Measurements from ENCODE around the gene ZFP2.

ZFP2 gene

GRCh38 chr5:178965465-178966055 is 69.8 kb downstream of the ZFP2 start:
- H3K9ac ChIP-seq (ENCODE audit: low read length in 5 of 5): no peak overlapping the region
- no peak overlapping the region for H3K27ac ChIP-seq (ENCODE audit: low read depth, low read length)
- no peaks in the 10 kb centered on the region for H3K4me1 ChIP-seq (ENCODE audit: control insufficient read depth in 5 of 5, insufficient read depth in 5 of 5, low read length in 5 of 5)
- H3K27me3 ChIP-seq (ENCODE audit: control insufficient read depth in 5 of 5, insufficient read depth in 4 of 5, low read length in 5 of 5): no peaks in the 10 kb centered on the region
- H3K36me3 ChIP-seq (ENCODE audit: control insufficient read depth in 5 of 5, insufficient read depth in 5 of 5, low read length in 5 of 5): peaks cover 8 to 17% (median 12%) of the 10 kb centered on the region in 5 donors
- peaks cover 59 to 86% (median 82%) of the 10 kb centered on the region in 5 donors for H3K9me3 ChIP-seq (ENCODE audit: control insufficient read depth in 5 of 5, low read length in 5 of 5)
- peak overlapping the region; percentile 14 to 39 (median 34) for H3K4me3 ChIP-seq (ENCODE audit: low read depth in 1 of 5, low read length in 5 of 5)

- Histone ChIP-seq H3K4me1 (ENCODE audit: control insufficient read depth in 5 of 5, insufficient read depth in 5 of 5, low read length in 5 of 5) (peaks cover 0 to 3% (median 0%) of the 10 kb centered on the region in 5 donors), H3K9me3 (ENCODE audit: control insufficient read depth in 5 of 5, low read length in 5 of 5) (peaks cover 21 to 88% (median 84%) of the 10 kb centered on the region in 5 donors), H3K27me3 (ENCODE audit: control insufficient read depth in 5 of 5, insufficient read depth in 4 of 5, low read length in 5 of 5) (no peaks in the 10 kb centered on the region), H3K4me3 (ENCODE audit: low read depth in 1 of 5, low read length in 5 of 5) (peak overlapping the region in 2 of 5 donors; percentile 12), H3K36me3 (ENCODE audit: control insufficient read depth in 5 of 5, insufficient read depth in 5 of 5, low read length in 5 of 5) (no peaks in the 10 kb centered on the region), H3K27ac (ENCODE audit: low read depth, low read length) (no peak overlapping the region), H3K9ac (ENCODE audit: low read length in 5 of 5) (no peak overlapping the region)
Observed at GRCh38 chr5:178981381-178981780, 85.7 kb downstream of the ZFP2 start.

Data from subcutaneous abdominal adipose tissue (tissue), 5 donors.